ENCODE results near the gene ZFHX2. TPM values are rescaled to one million over a fixed set of nuclear protein-coding genes. Genes with fewer than 3 reads are reported as not detected.
"Not testable (repeated sequence)": the region's sequence is repeated elsewhere in the genome, so short reads cannot be mapped to it uniquely, and the experiment has no call there.

Gene ZFHX2
- 0.05 and 0.31 TPM in 2 replicates for total RNA-seq
- polyA plus RNA-seq (2012) = 1.9 TPM

- peak; percentile 77 for DNase-seq (ENCODE audit: low read depth)
Measured at GRCh38 chr14:23551266-23552028, at the start of gene ZFHX2. Gene ZFHX2, minus strand, starts transcription at chr14:23551765. Its CDS starts 16,440 bp downstream, at chr14:23535325.

GRCh38 chr14:23600806-23601205, 49.2 kb upstream of the ZFHX2 start:
- DNase-seq (ENCODE audit: low read depth) = no peak

DNA sequence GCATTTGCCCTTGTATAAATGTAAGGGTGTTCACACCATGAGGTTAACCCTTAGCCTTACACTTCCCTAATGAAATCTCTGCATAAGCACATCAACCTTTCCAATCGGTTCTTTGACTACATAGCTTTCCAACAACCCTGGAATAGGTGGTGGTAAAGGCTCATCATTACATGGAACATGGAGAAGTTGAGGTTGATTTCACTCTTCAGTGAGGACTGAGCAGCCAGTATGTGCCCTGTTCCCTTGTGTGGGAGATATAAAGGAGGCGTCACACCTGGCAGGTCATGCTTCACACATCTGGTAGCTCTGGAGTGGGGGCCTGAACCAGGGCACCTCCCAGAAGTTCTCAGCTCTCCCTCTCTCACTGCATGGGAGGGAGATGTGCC, 48.8 kb upstream of the ZFHX2 start:
- DNase-seq (ENCODE audit: low read depth) = no peak

GRCh38 chr14:23594191-23594590, 42.6 kb upstream of the ZFHX2 start:
- not testable (repeated sequence) for DNase-seq (ENCODE audit: low read depth)

GRCh38 chr14:23590198-23590597, 38.6 kb upstream of the ZFHX2 start:
- DNase-seq (ENCODE audit: low read depth) = no peak

DNA sequence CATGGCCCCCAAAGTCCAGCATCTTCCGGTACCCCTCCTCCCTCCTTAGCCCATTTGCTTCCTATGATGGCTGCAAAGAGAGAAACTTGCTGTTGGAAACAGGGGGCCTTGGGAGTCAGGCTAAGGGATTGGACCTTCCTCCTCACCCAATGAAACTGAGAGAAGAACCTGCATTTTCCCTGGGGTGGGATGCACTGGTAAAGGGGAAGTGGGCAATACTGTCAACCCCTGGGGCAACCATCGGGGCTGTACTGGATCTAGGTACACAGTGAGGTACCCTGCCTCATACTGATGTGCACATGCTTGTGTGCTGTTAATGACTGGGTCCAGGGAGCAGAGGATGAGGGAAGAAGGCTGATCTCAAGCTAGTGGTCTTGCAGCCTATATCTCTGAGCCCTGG, 38.0 kb upstream of the ZFHX2 start:
- DNase-seq (ENCODE audit: low read depth) = no peak

DNA sequence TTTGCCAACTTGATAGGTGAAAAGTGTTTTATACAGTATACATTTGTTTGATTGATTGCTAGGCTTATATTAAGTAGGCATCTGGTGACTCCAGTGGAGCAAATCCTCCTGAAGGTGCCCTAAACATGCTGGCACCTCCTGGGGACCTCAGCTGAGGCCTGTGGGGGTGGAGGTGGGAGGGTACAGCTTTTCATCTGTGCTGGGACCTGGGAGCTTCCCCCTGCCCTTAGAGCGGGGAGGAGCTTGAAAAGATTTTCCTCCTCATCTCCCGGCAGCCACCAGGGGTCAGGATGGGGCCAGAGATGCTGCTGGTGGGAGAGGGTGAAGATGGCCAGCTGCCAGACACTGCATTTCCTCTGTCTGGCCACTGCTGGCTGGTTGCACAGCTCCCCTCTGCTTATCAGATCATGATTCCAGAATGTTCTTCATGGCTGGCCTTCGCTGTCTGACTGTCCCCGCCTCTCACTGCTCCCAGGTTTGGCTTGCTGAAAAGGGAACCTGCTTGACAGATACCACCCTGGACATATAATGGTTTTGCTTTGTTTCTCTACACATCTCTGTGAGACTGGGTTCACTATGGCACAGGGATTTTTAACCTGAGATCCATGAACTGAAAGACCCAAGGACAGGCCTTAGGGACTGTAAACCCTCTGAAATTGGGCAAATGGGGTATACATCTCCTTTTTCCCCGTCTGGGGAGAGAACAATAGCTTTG, 37.5 kb upstream of the ZFHX2 start:
- peak; percentile 90 for DNase-seq (ENCODE audit: low read depth)

DNA sequence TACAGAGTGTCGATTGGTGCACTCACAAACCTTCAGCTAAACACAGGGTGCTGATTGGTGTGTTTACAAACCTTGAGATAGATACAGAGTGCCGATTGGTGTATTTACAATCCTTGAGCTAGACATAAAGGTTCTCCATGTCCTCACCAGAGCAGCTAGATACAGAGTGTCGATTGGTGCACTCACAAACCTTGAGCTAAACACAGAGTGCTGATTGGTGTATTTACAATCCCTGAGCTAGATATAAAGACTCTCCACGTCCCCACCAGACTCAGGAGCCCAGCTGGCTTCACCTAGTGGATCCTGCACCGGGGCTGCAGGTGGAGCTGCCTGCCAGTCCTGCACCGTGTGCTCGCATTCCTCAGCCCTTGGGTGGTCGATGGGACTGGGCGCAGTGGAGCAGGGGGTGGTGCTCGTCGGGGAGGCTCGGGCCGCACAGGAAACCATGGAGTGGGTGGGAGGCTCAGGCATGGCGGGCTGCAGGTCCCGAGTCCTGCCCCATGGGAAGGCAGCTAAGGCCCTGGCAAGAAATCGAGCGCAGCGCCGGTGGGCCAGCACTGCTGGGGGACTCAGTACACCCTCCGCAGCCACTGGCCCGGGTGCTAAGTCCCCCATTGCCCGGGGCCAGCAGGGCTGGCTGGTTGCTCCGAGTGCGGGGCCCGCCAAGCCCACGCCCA, 33.1 kb upstream of the ZFHX2 start:
- not testable (repeated sequence) for DNase-seq (ENCODE audit: low read depth)

- DNase-seq (ENCODE audit: low read depth) = not testable (repeated sequence)
Measured at GRCh38 chr14:23583761-23584526, 32.4 kb upstream of the ZFHX2 start.

- DNase-seq (ENCODE audit: low read depth) = no peak
Measured at GRCh38 chr14:23582906-23583760, 31.6 kb upstream of the ZFHX2 start.

GRCh38 chr14:23580948-23581281, 29.4 kb upstream of the ZFHX2 start:
- no peak for DNase-seq (ENCODE audit: low read depth)

GRCh38 chr14:23580152-23580926, 28.8 kb upstream of the ZFHX2 start:
- DNase-seq (ENCODE audit: low read depth) = no peak

- no peak for DNase-seq (ENCODE audit: low read depth)
Measured at GRCh38 chr14:23579739-23580138, 28.2 kb upstream of the ZFHX2 start.

DNA sequence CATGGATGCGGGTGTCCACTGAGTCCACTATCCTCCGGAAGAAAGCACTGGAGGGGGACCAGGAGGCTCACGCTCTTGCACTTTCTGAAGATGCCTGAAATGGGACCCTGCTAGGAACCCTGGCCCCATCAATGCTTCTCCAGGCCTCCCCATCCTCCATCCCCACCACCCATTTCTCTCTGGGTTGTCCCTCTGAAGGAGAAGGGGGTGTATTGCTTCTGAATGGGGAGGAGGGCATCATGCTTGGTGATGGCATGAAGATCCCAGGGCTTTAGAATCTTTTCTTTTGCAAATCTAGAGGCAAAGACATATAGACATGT, 27.7 kb upstream of the ZFHX2 start:
- no peak for DNase-seq (ENCODE audit: low read depth)

DNA sequence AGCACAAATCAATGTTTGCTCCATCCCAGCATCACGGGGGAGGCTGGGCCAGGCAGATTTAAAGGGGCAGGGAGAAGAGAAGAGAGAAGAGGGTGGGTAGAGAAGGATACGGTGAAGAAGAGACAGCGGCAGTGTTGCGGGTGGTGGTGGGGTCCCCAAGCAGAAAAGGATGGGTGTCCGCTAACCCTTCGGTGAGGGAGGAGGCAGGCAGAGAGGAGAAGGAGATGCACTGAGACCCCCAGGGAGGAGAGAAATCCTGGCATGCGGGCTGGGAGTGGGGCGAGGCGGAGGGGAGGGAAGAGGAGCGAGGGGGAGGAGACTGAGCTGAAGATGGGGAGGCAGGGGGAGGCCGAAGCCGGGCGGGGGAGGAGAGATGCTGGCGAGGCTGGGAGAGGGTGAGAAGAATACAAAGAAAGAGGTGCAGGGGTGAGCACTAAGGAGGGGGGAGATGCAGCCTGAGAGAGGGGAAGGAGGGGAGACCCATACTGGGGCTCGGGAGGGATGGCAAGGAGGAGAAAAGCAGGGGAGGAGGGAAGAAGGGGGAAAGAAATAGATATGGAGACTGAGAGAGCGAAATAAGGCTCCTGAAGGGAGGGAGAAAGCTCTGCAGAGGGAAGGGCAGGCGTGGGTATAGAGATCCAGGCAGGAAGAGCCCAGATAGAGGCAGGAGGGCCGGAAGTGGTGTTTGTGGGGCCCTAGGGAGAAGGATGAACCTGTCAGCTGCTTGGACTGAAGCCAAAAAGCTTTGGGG, 27.2 kb upstream of the ZFHX2 start, which contains the start of gene JPH4:
JPH4 (minus strand) TSS at position 231 of the 751 bp plus-strand sequence. CDS start 1,337 bp downstream, outside the sequence.
- DNase-seq (ENCODE audit: low read depth) = no peak

GRCh38 chr14:23577710-23578392, 26.3 kb upstream of the ZFHX2 start:
- DNase-seq (ENCODE audit: low read depth) = no peak

DNA sequence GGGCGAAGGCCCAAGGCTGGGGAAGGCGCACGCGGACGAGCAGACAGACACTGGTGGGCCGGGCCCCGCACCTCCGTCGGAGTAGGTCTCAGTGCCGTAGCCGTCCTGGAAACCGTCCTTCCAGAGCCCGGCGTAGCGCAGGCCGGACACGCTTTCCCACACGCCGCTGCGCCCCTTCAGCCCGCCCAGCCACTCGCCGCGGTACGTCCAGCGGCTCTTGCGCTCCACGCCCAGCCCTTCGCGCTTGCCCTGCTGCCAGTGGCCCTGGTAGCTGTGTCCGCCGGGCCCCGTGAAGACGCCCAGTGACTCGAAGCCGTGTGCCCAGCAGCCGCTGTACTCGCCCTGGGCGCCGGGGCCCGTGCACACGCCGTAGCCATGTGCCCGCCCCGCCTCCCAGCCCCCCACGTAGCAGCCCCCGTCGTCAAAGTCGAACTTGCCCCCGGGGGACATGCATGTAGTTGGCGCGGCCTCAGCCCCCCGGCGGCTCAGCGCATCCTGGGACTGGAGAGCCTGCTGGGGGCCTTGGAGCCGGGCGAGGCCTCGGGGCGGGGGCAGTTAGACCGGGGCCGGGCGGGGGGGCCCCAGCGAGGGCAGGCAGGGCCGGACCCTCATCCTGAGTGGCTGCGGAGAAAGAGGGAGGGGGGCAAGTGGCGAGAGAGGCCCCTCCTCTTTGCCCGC, 25.6 kb upstream of the ZFHX2 start:
- no peak for DNase-seq (ENCODE audit: low read depth)
